ENCODE results near the gene EGR4. TPM values are rescaled to one million over a fixed set of nuclear protein-coding genes. Genes with fewer than 3 reads are reported as not detected.

Gene EGR4
- total RNA-seq, 1 experiment from 2014 or later = not detected

DNA sequence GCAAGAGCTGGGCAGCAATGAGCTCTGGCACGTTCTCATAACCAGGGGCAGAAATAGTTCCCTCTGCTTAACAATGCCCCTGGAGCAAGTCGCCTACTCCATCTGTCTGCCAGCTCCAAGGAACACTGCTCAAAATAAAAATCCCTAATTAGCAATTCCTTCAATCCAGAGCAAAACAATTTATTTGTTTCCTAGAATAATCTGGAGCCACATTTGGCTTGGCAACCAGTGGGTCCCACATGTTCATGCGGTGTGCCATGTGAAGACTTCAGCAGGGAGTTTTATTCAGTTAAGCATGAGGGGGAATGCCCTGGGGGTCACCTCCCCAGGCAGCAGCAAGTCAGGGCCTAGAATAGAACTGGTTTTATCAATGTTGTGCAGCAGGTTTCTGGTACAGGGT is 7.6 kb upstream of the EGR4 start:
- DNase-seq (no peak), ATAC-seq (no peak)
- intact Hi-C loops (cut with micrococcal nuclease) = no loop called here
- no peak overlapping the region for H3K4me2 ChIP-seq (ENCODE audit: low read length)
- peaks cover 87% of the 10 kb centered on the region for H3K27me3 ChIP-seq (ENCODE audit: low read length)
- H3K27ac ChIP-seq (ENCODE audit: low read length) = no peak overlapping the region
- no peaks in the 10 kb centered on the region for H3K36me3 ChIP-seq (ENCODE audit: low read depth, low read length)
- ChIA-PET CTCF (no interaction called here), POLR2A (ENCODE audit: unreplicated experiment) (interaction anchor here (0.5 kb wide), 1 partner anchor 84 kb away, joined by 6 read pairs; the partner anchor contains the start of gene ALMS1)
- H3K9me2 ChIP-seq (replicated peaks; ENCODE audit: low read length) = no peaks in the 10 kb centered on the region
- no peak overlapping the region for H2AFZ ChIP-seq (ENCODE audit: low read length)
- no TSS peak for BruUV-seq (replicated peaks)
- no peak for TF ChIP-seq EZH2 (IDR thresholded peaks at IDR 0.05; ENCODE audit: low read length, unreplicated experiment)
- TF ChIP-seq, protein P1, sequence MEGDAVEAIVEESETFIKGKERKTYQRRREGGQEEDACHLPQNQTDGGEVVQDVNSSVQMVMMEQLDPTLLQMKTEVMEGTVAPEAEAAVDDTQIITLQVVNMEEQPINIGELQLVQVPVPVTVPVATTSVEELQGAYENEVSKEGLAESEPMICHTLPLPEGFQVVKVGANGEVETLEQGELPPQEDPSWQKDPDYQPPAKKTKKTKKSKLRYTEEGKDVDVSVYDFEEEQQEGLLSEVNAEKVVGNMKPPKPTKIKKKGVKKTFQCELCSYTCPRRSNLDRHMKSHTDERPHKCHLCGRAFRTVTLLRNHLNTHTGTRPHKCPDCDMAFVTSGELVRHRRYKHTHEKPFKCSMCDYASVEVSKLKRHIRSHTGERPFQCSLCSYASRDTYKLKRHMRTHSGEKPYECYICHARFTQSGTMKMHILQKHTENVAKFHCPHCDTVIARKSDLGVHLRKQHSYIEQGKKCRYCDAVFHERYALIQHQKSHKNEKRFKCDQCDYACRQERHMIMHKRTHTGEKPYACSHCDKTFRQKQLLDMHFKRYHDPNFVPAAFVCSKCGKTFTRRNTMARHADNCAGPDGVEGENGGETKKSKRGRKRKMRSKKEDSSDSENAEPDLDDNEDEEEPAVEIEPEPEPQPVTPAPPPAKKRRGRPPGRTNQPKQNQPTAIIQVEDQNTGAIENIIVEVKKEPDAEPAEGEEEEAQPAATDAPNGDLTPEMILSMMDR (conservative IDR thresholded peaks at IDR 0.05; ENCODE audit: low read depth, low read length) = no peak
- TF ChIP-seq EZH2phosphoT487 (IDR thresholded peaks at IDR 0.05; ENCODE audit: borderline replicate concordance, low read length) = no peak
- H3K79me2 ChIP-seq (ENCODE audit: low read length) = no peaks in the 10 kb centered on the region
- no peaks in the 10 kb centered on the region for H3K4me1 ChIP-seq (ENCODE audit: insufficient read depth, low read length)
- no peaks in the 10 kb centered on the region for H3F3A ChIP-seq (ENCODE audit: low read length, unreplicated experiment)
- H4K20me1 ChIP-seq (ENCODE audit: low read length) = no peaks in the 10 kb centered on the region
- no peak overlapping the region for H3K9ac ChIP-seq (ENCODE audit: low read length)
- H3K4me3 ChIP-seq (ENCODE audit: low read length) = no peak overlapping the region
- H3K9me3 ChIP-seq (ENCODE audit: low read length) = no peaks in the 10 kb centered on the region

DNA sequence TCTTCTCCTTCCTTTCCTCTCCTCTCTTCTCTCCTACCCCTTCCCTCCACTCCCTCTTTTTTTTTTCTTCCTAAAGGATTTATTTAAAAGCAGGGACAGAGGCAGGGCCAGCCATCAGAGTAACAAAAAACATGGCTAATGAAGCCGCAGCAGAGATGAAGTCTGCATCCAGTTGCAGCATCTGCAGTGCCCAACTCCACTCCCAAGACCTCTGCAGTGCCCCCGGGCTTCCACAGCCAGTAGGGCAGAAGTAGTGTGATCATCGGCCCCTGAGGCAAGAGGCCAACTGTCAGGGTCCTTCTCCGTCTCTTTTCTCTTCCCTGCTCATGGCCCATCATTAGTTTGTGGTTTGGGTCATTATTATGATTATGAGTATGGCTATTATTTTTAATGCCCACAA is 4.2 kb upstream of the EGR4 start:
- Histone ChIP-seq H3K4me2 (ENCODE audit: low read length) (no peak overlapping the region), H3K27ac (ENCODE audit: low read length) (no peak overlapping the region), H3F3A (ENCODE audit: low read length, unreplicated experiment) (no peaks in the 10 kb centered on the region), H2AFZ (ENCODE audit: low read length) (no peak overlapping the region), H3K9me2 (replicated peaks; ENCODE audit: low read length) (no peaks in the 10 kb centered on the region), H3K4me1 (ENCODE audit: insufficient read depth, low read length) (no peaks in the 10 kb centered on the region), H3K27me3 (ENCODE audit: low read length) (peaks cover 94% of the 10 kb centered on the region), H4K20me1 (ENCODE audit: low read length) (no peaks in the 10 kb centered on the region), H3K4me3 (ENCODE audit: low read length) (no peak overlapping the region), H3K36me3 (ENCODE audit: low read depth, low read length) (no peaks in the 10 kb centered on the region), H3K9ac (ENCODE audit: low read length) (no peak overlapping the region), H3K79me2 (ENCODE audit: low read length) (no peaks in the 10 kb centered on the region), H3K9me3 (ENCODE audit: low read length) (no peaks in the 10 kb centered on the region)
- ChIA-PET CTCF (no interaction called here), POLR2A (ENCODE audit: unreplicated experiment) (no interaction called here)
- no peak for DNase-seq
- intact Hi-C loops (cut with micrococcal nuclease) = no loop called here
- TF ChIP-seq, protein P1 (conservative IDR thresholded peaks at IDR 0.05; ENCODE audit: low read depth, low read length) = no peak
- TF ChIP-seq EZH2 (IDR thresholded peaks at IDR 0.05; ENCODE audit: low read length, unreplicated experiment) (no peak), EZH2phosphoT487 (IDR thresholded peaks at IDR 0.05; ENCODE audit: borderline replicate concordance, low read length) (no peak)
- no TSS peak for BruUV-seq (replicated peaks)
- no peak for ATAC-seq

DNA sequence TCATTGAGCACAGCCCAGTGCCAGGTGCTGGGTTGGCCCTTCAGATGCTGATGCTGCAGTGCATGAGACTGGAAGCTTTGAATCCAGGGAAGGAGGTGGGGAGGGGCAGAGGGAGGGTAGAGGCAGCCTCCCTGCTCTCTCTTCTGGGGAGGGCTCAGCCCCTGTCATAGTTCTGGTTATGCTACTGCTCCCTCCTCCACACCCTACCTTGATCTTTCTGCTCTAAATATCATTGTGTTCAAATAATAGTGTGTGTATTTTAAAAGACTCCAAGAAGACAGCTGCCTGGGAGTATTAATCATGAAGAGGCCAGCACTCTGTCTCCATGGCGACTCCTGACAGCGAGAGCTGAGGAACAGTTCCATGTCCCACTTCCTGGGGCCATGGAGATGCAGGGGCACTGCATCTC is 3.8 kb upstream of the EGR4 start:
- Histone ChIP-seq H3K27me3 (ENCODE audit: low read length) (peaks cover 94% of the 10 kb centered on the region), H2AFZ (ENCODE audit: low read length) (no peak overlapping the region), H3K36me3 (ENCODE audit: low read depth, low read length) (no peaks in the 10 kb centered on the region), H3K4me3 (ENCODE audit: low read length) (no peak overlapping the region), H3K9me3 (ENCODE audit: low read length) (no peaks in the 10 kb centered on the region), H3F3A (ENCODE audit: low read length, unreplicated experiment) (no peaks in the 10 kb centered on the region), H3K4me2 (ENCODE audit: low read length) (no peak overlapping the region), H3K9ac (ENCODE audit: low read length) (no peak overlapping the region), H3K9me2 (replicated peaks; ENCODE audit: low read length) (no peaks in the 10 kb centered on the region), H3K4me1 (ENCODE audit: insufficient read depth, low read length) (no peaks in the 10 kb centered on the region), H4K20me1 (ENCODE audit: low read length) (no peaks in the 10 kb centered on the region), H3K27ac (ENCODE audit: low read length) (no peak overlapping the region), H3K79me2 (ENCODE audit: low read length) (no peaks in the 10 kb centered on the region)
- BruUV-seq (replicated peaks) = no TSS peak
- ChIA-PET POLR2A (ENCODE audit: unreplicated experiment) (no interaction called here), CTCF (no interaction called here)
- intact Hi-C loops (cut with micrococcal nuclease) = no loop called here
- no peak for TF ChIP-seq EZH2 (IDR thresholded peaks at IDR 0.05; ENCODE audit: low read length, unreplicated experiment)
- TF ChIP-seq, protein P1 (conservative IDR thresholded peaks at IDR 0.05; ENCODE audit: low read depth, low read length) = no peak
- no peak for TF ChIP-seq EZH2phosphoT487 (IDR thresholded peaks at IDR 0.05; ENCODE audit: borderline replicate concordance, low read length)
- ATAC-seq = no peak
- DNase-seq = no peak
